Fibroblast of skin of right quadriceps (primary cell): Measurements from ENCODE around the gene TRAF2.
"Not testable (repeated sequence)": the region's sequence is repeated elsewhere in the genome, so short reads cannot be mapped to it uniquely, and the experiment has no call there.

Experiments
- DNase-seq: peaks from one replicate; pipeline ENCODE4 v3.0.0-alpha.2; 2013

Gene TRAF2

GRCh38 chr9:136858844-136859757, 27.2 kb upstream of the TRAF2 start:
- DNase-seq = no peak

DNA sequence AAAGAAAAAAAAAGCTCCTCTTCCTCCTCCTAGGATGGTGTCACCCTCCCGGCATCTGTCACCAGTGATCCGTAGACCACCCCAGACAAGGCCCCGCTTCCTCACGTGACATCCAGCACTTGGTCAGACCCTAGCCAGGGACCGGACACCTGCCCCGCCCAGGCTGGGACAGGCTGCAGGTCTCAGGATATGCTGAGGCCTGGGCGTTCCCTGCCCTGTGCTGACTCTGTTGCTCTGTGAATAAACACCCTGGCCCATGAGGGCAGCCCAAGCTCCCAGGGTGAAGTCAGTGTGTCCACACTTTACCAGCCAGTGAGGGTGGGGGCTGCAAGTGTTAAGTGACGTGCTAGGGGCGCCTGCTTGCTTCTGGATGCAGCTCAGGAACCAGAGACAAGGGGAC, 25.8 kb upstream of the TRAF2 start:
- DNase-seq = no peak

DNA sequence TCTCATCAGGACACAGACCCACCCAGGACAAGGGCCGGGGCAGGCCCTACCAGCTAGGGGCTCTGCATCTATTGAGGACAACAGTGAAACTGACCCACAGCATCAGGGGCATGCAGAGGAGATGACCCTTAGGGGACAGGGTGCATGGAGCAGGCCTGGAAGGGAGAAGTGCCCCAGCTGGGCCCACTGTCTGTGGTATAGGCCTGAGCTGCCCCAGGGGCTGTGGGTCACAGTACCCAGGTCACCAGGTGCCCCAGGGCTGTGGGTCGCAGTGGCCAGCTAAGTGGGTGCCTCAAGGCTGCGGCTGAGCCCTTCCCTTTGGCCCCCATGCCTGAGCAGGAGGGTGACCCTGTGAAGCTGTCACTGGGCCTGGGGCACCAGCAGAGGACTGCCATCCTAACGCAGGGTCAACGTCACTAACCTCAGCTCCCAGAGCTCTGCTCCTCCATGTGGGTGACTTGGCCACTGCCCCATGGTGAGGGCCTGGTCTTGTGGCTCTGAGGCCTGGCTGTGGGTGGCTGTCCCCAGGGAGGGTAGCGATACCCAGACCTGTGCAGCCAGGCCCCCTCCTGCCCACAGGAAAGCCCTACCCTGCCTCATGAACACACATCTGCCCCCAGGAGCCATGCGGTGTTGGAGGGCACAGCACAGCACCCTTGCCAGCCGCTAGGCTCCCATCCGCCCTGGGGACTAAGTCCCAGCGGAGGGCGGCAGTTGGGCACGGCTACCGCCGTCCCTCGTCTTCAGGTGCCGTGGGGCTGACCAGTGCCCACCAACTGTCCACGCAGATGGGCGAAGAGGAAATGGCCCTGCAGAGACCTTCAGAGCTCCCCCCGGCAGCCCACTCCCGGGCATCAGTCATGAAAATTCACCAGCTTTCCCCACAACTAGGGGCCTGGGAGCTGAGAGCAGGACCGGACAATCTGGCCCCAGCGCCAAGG, 25.1 kb upstream of the TRAF2 start:
- no peak for DNase-seq

- DNase-seq = no peak
Measured at GRCh38 chr9:136861874-136862457, 24.4 kb upstream of the TRAF2 start.

- DNase-seq = no peak
Measured at GRCh38 chr9:136862849-136863622, 23.3 kb upstream of the TRAF2 start.

- DNase-seq = no peak
Measured at GRCh38 chr9:136863623-136864273, 22.6 kb upstream of the TRAF2 start.

- no peak for DNase-seq
Measured at GRCh38 chr9:136865041-136865767, 21.1 kb upstream of the TRAF2 start.

- DNase-seq = no peak
Measured at GRCh38 chr9:136865768-136866103, 20.6 kb upstream of the TRAF2 start.

- not testable (repeated sequence) for DNase-seq
Measured at GRCh38 chr9:136866898-136867421, 19.4 kb upstream of the TRAF2 start.

GRCh38 chr9:136867480-136867879, 18.8 kb upstream of the TRAF2 start:
- DNase-seq = no peak

- no peak for DNase-seq
Measured at GRCh38 chr9:136867917-136868316, 18.4 kb upstream of the TRAF2 start.

DNA sequence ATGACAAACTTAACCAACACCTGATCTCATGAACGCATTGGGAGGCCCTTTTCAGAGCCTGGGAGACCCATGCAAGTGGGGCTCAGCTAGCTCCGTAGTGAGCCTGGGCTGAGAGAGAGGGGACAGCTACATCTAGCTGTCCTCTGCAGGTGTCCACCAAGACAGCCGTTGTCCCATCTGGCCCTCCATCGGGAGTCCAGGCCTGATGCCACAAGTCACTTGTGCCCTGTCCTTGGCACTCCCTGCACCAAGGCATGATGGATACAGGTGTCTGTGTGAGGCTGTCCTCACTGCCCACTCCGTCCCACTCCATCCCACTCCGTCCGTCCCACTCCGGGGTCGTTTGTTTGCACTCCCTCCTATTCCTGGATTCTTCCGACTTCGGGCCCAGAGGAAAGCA, 17.7 kb upstream of the TRAF2 start:
- DNase-seq = no peak

GRCh38 chr9:136869611-136870010, 16.7 kb upstream of the TRAF2 start:
- DNase-seq = not testable (repeated sequence)

- DNase-seq = no peak
Measured at GRCh38 chr9:136875155-136875554, 11.2 kb upstream of the TRAF2 start.

DNA sequence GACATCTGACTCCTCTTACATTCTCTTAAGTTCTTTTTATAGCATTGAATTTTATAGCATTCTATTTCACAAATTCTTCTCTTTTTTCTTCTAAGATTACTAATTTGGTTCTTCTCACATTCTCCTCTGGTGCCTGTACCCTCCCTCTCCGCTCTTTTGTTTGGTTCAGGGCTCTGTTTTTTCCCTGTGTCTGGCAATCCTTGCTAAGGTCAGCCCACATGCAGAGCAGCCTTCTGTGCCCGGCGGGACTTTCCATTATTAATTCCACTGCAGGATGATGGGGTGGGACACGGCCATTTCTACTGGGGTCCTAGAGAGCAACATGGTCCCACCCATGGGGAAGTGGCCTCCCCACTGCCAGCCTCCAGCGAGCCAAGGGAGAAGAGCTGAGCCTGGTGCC, 9.8 kb upstream of the TRAF2 start:
- DNase-seq = no peak

GRCh38 chr9:136880651-136881050, 5.7 kb upstream of the TRAF2 start:
- DNase-seq = no peak

- DNase-seq = no peak
Measured at GRCh38 chr9:136881691-136882108, 4.6 kb upstream of the TRAF2 start.

- DNase-seq = peak; percentile 57
Measured at GRCh38 chr9:136882109-136882946, 4.0 kb upstream of the TRAF2 start.

DNA sequence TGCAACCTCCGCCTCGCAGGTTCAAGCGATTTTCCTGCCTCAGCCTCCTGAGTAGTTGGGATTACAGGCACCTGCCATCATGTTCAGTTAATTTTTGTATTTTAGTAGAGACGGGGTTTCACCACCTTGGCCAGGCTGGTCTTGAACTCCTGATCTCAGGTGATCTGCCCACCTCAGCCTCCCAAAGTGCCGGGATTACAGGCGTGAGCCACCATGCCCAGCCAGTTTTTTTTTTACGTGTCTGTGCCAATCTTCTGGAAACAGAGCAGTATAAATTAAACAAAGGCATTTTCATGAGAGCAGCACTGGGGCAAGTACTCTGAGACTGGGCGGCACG, 3.4 kb upstream of the TRAF2 start:
- DNase-seq = not testable (repeated sequence)

DNA sequence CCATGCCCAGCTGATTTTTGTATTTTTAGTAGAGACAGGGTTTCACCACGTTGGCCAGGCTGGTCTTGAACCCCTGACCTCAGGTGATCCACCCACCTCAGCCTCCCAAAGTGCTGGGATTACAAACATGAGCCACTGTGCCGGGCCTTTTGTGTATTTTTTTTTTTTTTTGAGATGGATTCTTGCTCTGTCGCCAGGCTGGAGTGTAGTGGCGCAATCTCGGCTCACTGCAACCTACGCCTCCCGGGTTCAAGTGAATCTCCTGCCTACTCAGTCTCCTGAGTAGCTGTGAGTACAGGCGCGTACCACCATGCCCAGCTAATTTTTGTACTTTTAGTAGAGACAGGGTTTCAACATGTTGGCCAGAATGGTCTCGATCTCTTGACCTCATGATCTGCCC, 2.6 kb upstream of the TRAF2 start:
- not testable (repeated sequence) for DNase-seq
